NCI-H446 treated with DMSO at 0.1 percent for 48 hours (cell line): Measurements from ENCODE around the gene TMEM208.

Source experiments
- DNase-seq: peaks from one replicate; lab custom pipeline; 2025; lab: John Stamatoyannopoulos, UW

The TMEM208 gene

GRCh38 chr16:67226804-67227566, at the start of gene TMEM208:
TMEM208 (plus strand) TSS chr16:67227130; CDS start chr16:67227219, 89 bp downstream.
- peak; percentile 90 for DNase-seq

- DNase-seq: no peak
These were observed 48.9 kb upstream of the TMEM208 start for GRCh38 chr16:67177743-67178699.

GRCh38 chr16:67179421-67180080, 47.4 kb upstream of the TMEM208 start:
- no peak for DNase-seq

GRCh38 chr16:67180166-67180565, 46.8 kb upstream of the TMEM208 start:
- no peak for DNase-seq

GRCh38 chr16:67181346-67181745, 45.6 kb upstream of the TMEM208 start:
- DNase-seq: peak; percentile 51

DNA sequence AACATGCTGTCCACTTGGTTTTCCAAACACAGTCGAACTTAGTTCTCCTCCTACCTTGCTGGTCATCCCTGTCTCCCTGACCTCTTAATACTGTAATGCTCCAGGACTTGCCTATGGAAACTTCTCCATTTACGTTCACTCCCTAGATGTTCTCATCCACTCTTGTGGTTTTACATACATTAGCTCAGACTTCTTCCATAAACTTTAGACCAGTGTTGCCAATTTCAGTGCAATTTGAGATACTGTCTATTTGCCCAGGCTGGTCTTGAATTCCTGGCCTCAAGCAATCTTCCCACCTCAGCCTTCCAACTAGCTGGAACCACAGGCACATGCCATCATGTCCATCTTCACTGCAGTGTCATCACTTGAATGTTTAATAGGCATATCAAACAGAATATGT, 44.6 kb upstream of the TMEM208 start:
- no peak for DNase-seq

DNA sequence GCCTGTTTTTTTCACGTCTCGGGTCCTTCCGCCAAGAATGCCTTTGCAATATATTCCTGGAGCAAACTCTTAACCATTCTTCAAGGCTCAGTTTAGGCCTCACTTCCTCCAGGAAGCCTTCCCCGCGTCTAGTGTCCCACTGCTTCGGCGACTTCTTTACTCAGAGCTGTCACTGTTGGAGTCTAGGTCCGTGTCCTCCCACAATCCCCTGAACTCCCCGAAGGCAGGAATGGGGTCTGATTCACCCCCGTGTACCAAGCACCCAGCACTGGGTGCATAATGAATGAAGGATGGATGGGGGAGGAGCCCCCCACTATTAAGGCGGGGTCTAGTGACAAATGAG, 43.7 kb upstream of the TMEM208 start:
- DNase-seq: no peak

- DNase-seq: peak; percentile 83
These were observed 43.1 kb upstream of the TMEM208 start, which contains the start of gene MATCAP1 for GRCh38 chr16:67183627-67184452. MATCAP1 (minus strand) TSS chr16:67183963; CDS start chr16:67180610, 3,353 bp downstream.

- no peak for DNase-seq
These were observed 42.4 kb upstream of the TMEM208 start for GRCh38 chr16:67184453-67184994.

GRCh38 chr16:67184995-67185650, 41.8 kb upstream of the TMEM208 start:
- DNase-seq: no peak

- no peak for DNase-seq
These were observed 41.2 kb upstream of the TMEM208 start for GRCh38 chr16:67185651-67186134.

DNA sequence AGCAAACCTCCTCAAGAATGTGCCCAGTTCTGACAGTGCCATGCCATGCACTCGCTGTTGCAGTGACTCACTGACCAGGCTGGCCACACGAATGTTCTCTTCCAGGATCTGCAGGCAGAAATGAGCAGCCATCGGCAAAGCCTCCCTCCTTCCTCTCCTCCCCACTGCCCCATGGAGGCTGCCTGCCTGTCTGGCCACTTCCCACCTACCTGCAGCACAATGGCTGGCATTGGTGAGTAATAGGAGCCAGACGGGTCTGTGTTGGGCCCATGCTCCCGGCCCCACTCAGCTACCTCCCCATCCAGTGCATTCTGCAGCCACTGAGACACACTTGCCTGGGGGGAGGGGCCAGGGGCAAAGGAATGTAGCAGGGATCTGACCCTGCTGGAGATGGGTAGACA, 40.4 kb upstream of the TMEM208 start:
- DNase-seq: no peak

GRCh38 chr16:67187175-67187890, 39.6 kb upstream of the TMEM208 start:
- peak; percentile 72 for DNase-seq

- DNase-seq: no peak
These were observed 38.6 kb upstream of the TMEM208 start for GRCh38 chr16:67188323-67188722.

- DNase-seq: no peak
These were observed 38.1 kb upstream of the TMEM208 start for GRCh38 chr16:67188798-67189197.

GRCh38 chr16:67190041-67190440, 36.9 kb upstream of the TMEM208 start, which contains the start of gene EXOC3L1:
EXOC3L1 (minus strand) TSS chr16:67190136; CDS start chr16:67189676, 460 bp downstream.
- DNase-seq: no peak

DNA sequence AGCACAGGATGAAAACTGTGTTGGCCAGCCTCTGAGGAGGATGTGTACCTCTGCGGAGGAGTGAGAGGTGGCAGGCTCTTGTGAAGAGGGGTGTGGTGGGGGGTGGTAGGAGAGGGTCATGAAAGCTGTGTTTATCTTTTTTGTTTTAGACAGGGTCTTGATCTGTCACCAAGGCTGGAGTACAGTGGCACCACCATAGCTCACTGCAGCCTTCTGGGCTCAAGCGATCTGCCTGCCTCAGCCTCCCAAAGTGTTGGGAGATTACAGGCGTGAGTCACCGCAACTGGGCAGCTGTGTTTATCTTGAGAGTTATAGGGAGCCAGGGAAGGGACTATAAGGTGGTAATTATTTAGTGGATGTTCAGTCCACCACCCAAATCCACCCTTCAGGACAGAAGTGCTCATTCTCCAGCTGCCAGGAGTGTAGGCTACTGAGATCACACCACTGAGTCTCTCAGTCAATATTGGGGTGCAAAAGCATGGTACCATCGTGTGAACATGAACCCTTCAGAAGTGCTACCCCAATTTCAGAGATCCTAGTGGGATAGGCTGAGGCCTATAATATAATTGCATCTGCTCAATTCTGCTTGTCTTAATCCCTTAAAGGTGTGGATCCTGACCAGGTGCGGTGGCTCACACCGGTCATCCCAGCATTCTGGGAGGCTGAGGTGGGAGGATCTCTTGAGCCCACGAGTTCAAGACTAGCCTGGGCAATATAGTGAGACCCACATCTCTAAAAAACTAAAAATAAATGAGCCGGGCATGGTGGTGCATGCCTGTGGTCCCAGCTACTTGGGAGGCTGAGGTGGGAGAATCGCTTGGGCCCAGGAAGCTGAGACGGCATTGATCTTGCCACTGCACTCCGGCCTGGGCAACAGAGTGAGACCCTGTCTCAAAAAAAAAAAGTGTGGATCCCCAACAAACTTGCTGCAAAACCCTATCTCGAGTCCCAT, 36.2 kb upstream of the TMEM208 start:
- DNase-seq: no peak

GRCh38 chr16:67191411-67191994, 35.4 kb upstream of the TMEM208 start:
- no peak for DNase-seq
